OCI-LY1 (cell line): ENCODE results near the gene SIX5.

Experiments
- EZH2 ChIP-seq: fragments of 200-600 bp; sonication (generic), shearing (Covaris generic); IDR thresholded peaks from 2 replicates; pipeline ENCODE4 v1.8.0; 2017; ENCODE audit warnings: borderline replicate concordance, mixed run types, mild to moderate bottlenecking, antibody characterized with exemption, low read length, moderate library complexity, mixed read lengths
- TF ChIP-seq, protein P1 (sequence below): fragments of 200-600 bp; sonication (generic), shearing (Covaris generic); IDR thresholded peaks from 2 replicates; pipeline ENCODE4 v1.5.1; 2017; ENCODE audit warnings: mild to moderate bottlenecking, antibody characterized with exemption, low read length, moderate library complexity, mixed read lengths

DNA sequence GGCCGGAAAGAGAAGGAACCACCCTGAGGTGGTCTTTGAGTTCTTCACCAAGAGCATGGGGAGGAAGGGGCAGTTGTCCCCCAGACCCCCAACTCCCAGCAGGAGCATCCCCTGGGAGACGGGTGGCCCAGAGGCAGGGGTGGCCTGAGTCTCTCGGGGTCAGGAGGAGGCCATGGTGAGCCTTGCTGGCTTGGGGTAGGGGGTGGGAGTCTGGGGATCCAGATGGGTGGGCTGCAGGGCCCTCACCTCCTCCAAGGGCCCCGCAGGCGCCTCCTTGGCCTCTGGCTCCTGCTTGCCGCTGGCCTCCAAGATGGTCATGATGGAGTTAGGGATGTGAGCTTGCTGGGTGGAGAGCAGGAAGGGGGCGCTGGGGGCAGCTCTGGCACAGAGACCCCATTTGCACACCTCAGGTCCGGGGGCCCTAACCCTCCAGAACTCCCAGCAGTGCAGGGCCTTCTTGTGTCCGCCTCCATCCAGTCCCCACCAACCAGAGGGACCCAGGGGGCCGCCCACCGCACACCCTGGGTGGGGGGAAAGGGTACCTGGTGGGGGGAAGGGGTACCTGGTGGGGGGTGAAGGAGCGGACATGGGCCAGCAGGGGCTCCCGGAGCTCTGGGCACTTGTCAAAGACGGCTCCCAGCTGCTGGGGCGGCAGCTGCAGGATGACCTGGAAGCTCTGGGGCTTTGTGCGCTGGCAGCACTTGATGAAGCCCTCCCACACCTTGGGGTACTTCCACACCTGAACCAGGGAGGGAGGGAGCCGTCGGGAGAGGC lies 47.4 kb upstream of the SIX5 start:
- TF ChIP-seq, protein P1, sequence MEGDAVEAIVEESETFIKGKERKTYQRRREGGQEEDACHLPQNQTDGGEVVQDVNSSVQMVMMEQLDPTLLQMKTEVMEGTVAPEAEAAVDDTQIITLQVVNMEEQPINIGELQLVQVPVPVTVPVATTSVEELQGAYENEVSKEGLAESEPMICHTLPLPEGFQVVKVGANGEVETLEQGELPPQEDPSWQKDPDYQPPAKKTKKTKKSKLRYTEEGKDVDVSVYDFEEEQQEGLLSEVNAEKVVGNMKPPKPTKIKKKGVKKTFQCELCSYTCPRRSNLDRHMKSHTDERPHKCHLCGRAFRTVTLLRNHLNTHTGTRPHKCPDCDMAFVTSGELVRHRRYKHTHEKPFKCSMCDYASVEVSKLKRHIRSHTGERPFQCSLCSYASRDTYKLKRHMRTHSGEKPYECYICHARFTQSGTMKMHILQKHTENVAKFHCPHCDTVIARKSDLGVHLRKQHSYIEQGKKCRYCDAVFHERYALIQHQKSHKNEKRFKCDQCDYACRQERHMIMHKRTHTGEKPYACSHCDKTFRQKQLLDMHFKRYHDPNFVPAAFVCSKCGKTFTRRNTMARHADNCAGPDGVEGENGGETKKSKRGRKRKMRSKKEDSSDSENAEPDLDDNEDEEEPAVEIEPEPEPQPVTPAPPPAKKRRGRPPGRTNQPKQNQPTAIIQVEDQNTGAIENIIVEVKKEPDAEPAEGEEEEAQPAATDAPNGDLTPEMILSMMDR = no peak
- TF ChIP-seq EZH2 = no peak
